22Rv1 (cell line): ENCODE results near the gene TRPV5.
A peak's percentile ranks its signal among the peaks of the same experiment; 100 is the strongest.

Source experiments
- H3K27ac ChIP-seq: fragments of 450-650 bp; 2 replicates; pipeline ENCODE4 v1.5.1; 2017
- CTCF ChIP-seq: fragments of 450-650 bp; IDR thresholded peaks from 2 replicates; pipeline ENCODE4 v1.5.1; 2017; ENCODE audit warnings: mild to moderate bottlenecking
- ZFX ChIP-seq: fragments of 450-650 bp; IDR thresholded peaks from 2 replicates; pipeline ENCODE4 v1.6.1; 2017; ENCODE audit warnings: antibody characterized with exemption, borderline replicate concordance

Gene TRPV5

GRCh38 chr7:142876236-142876960, 57.1 kb downstream of the TRPV5 start:
- TF ChIP-seq CTCF (no peak), ZFX (no peak)

GRCh38 chr7:142875456-142875855, 58.1 kb downstream of the TRPV5 start:
- no peak for TF ChIP-seq CTCF
- no peak for TF ChIP-seq ZFX

More at GRCh38 chr7:142876236-142876960, 57.1 kb downstream of the TRPV5 start:
- H3K27ac ChIP-seq: no peak overlapping the region

GRCh38 chr7:142874837-142875236, 58.7 kb downstream of the TRPV5 start:
- TF ChIP-seq CTCF (no peak), ZFX (no peak)
- H3K27ac ChIP-seq: no peak overlapping the region

More at GRCh38 chr7:142875456-142875855, 58.1 kb downstream of the TRPV5 start:
- no peak overlapping the region for H3K27ac ChIP-seq

GRCh38 chr7:142874409-142874808, 59.1 kb downstream of the TRPV5 start:
- H3K27ac ChIP-seq: no peak overlapping the region
- TF ChIP-seq ZFX (no peak), CTCF (no peak)

- TF ChIP-seq CTCF (no peak), ZFX (no peak)
- no peak overlapping the region for H3K27ac ChIP-seq
These were observed 59.7 kb downstream of the TRPV5 start for GRCh38 chr7:142873871-142874270.

GRCh38 chr7:142873281-142873784, 60.2 kb downstream of the TRPV5 start:
- no peak for TF ChIP-seq ZFX
- peak; percentile 87 for TF ChIP-seq CTCF
- no peak overlapping the region for H3K27ac ChIP-seq

GRCh38 chr7:142872106-142872675, 61.4 kb downstream of the TRPV5 start:
- TF ChIP-seq CTCF (no peak), ZFX (no peak)
- no peak overlapping the region for H3K27ac ChIP-seq
